ENCODE measurements around the gene ZFX. TPM values are rescaled to one million over a fixed set of nuclear protein-coding genes. Genes with fewer than 3 reads are reported as not detected.
A peak's percentile ranks its signal among the peaks of the same experiment; 100 is the strongest.

Gene ZFX
- total RNA-seq, 1 donor from 2014 or later = 35.7 TPM

DNA sequence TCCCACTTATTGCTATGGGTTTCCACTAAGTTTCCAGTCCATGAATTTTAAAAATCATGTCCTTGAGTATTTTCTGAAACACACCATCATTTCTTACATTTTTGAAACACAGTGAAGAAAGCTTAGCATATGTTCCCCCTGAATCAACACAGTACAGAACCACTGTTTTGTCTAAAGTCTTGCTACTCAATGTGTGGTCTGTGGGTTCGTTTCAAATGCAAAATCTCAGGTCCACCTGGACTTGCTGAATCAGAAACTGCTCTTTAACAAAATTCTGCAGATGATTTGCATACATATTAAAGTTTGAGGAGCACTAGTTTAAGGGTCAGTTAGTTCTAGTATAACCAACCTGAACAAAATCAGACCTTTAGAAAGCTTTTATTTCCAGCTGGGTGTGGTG lies 103.9 kb downstream of the ZFX start:
- Histone ChIP-seq H3K4me3 (ENCODE audit: insufficient read depth, low read depth, low read length) (no peak overlapping the region), H3K27ac (ENCODE audit: low read depth, low read length) (no peak overlapping the region), H3K79me2 (ENCODE audit: insufficient read depth, low read length) (no peaks in the 10 kb centered on the region), H2AFZ (ENCODE audit: low read depth, low read length) (no peak overlapping the region), H3K9me3 (ENCODE audit: insufficient read depth, low read depth, low read length) (no peaks in the 10 kb centered on the region), H3K27me3 (ENCODE audit: insufficient read depth, low read length) (no peaks in the 10 kb centered on the region), H3K9ac (ENCODE audit: low read length) (no peak overlapping the region), H3K4me2 (ENCODE audit: low read length) (no peak overlapping the region), H4K20me1 (ENCODE audit: insufficient read depth, low read length) (no peaks in the 10 kb centered on the region), H3K4me1 (ENCODE audit: insufficient read depth, low read length) (no peaks in the 10 kb centered on the region), H3K36me3 (ENCODE audit: insufficient read depth, low read length) (no peaks in the 10 kb centered on the region)
- Mint-ChIP-seq H3K36me3 (ENCODE audit: low read depth, unreplicated experiment) (no peaks in the 10 kb centered on the region), H3K27me3 (ENCODE audit: low read depth, unreplicated experiment) (no peaks in the 10 kb centered on the region), H3K4me1 (ENCODE audit: low read depth, unreplicated experiment) (no peaks in the 10 kb centered on the region), H3K9me3 (ENCODE audit: unreplicated experiment) (no peaks in the 10 kb centered on the region), H3K4me3 (ENCODE audit: unreplicated experiment) (no peak overlapping the region), H3K27ac (ENCODE audit: unreplicated experiment) (no peak overlapping the region)
- TF ChIP-seq, protein P1, sequence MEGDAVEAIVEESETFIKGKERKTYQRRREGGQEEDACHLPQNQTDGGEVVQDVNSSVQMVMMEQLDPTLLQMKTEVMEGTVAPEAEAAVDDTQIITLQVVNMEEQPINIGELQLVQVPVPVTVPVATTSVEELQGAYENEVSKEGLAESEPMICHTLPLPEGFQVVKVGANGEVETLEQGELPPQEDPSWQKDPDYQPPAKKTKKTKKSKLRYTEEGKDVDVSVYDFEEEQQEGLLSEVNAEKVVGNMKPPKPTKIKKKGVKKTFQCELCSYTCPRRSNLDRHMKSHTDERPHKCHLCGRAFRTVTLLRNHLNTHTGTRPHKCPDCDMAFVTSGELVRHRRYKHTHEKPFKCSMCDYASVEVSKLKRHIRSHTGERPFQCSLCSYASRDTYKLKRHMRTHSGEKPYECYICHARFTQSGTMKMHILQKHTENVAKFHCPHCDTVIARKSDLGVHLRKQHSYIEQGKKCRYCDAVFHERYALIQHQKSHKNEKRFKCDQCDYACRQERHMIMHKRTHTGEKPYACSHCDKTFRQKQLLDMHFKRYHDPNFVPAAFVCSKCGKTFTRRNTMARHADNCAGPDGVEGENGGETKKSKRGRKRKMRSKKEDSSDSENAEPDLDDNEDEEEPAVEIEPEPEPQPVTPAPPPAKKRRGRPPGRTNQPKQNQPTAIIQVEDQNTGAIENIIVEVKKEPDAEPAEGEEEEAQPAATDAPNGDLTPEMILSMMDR (IDR thresholded peaks at IDR 0.05; ENCODE audit: insufficient read depth, low read depth, low read length) = no peak
- TF ChIP-seq EZH2 (IDR thresholded peaks at IDR 0.05; ENCODE audit: insufficient read depth, low read length) = no peak
- FAIRE-seq (no peak), DNase-seq (ENCODE audit: low read depth) (no peak)

DNA sequence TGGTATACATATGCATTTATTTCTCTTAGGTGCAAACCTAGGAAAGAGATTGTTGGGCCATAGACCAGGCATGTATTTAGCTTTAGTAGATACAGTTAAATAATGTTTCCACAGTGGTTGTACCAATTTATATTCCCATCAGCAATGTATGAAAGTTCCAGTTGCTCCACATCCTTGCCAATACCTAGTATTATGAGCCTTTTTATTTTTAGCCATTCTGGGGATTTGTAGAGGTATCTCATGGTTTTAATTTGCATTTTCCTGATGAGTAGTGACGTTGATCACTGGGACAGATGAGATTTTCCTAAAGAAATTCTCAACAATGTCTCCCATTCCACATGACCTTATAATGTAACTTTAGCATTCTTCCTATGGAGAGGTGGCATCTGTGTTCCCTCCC lies 107.5 kb downstream of the ZFX start:
- Histone ChIP-seq H3K4me2 (ENCODE audit: low read length) (no peak overlapping the region), H3K9ac (ENCODE audit: low read length) (no peak overlapping the region), H4K20me1 (ENCODE audit: insufficient read depth, low read length) (no peaks in the 10 kb centered on the region), H3K9me3 (ENCODE audit: insufficient read depth, low read depth, low read length) (no peaks in the 10 kb centered on the region), H3K4me3 (ENCODE audit: insufficient read depth, low read depth, low read length) (no peak overlapping the region), H3K79me2 (ENCODE audit: insufficient read depth, low read length) (no peaks in the 10 kb centered on the region), H3K27me3 (ENCODE audit: insufficient read depth, low read length) (no peaks in the 10 kb centered on the region), H3K4me1 (ENCODE audit: insufficient read depth, low read length) (no peaks in the 10 kb centered on the region), H2AFZ (ENCODE audit: low read depth, low read length) (no peak overlapping the region), H3K27ac (ENCODE audit: low read depth, low read length) (no peak overlapping the region), H3K36me3 (ENCODE audit: insufficient read depth, low read length) (no peaks in the 10 kb centered on the region)
- Mint-ChIP-seq H3K4me1 (ENCODE audit: low read depth, unreplicated experiment) (no peaks in the 10 kb centered on the region), H3K4me3 (ENCODE audit: unreplicated experiment) (no peak overlapping the region), H3K27me3 (ENCODE audit: low read depth, unreplicated experiment) (peaks cover 2% of the 10 kb centered on the region), H3K36me3 (ENCODE audit: low read depth, unreplicated experiment) (no peaks in the 10 kb centered on the region), H3K9me3 (ENCODE audit: unreplicated experiment) (no peaks in the 10 kb centered on the region), H3K27ac (ENCODE audit: unreplicated experiment) (no peak overlapping the region)
- DNase-seq (ENCODE audit: low read depth) (no peak), FAIRE-seq (no peak)
- TF ChIP-seq EZH2 (IDR thresholded peaks at IDR 0.05; ENCODE audit: insufficient read depth, low read length) = no peak
- TF ChIP-seq, protein P1 (IDR thresholded peaks at IDR 0.05; ENCODE audit: insufficient read depth, low read depth, low read length) = no peak

DNA sequence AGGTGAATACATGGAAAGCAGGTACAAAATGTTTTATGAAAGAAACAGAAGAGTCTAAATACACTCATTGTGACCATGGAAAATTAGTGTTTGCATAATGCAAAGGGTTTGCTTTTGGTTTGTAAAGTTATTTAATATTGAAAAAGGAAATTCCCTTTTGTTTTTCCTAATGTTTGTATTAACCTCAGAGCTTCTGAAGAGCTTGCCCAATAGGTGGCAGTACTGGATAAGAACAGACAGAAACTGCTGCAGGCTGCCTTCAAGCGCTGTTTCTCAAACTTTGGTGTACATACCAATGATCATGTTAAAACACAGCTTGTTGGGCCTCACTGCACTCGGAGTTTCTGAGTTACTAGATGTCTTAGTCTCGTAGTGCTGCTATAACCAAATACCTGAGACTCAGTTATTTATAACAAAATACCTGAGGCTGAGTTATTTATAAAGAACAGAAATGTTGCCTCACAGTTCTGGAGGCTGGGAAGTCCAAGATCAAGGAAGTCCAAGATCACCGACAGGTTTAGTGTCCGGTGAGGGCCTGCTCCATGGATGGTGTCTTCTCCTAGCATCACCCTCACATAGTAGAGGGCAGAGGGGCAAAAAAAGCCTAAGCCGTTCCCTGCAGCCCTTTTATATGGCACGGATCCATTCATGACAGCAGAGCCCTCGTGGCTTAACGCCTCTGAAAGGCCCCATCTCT lies 110.2 kb downstream of the ZFX start:
- no peak for TF ChIP-seq EZH2 (IDR thresholded peaks at IDR 0.05; ENCODE audit: insufficient read depth, low read length)
- TF ChIP-seq, protein P1 (IDR thresholded peaks at IDR 0.05; ENCODE audit: insufficient read depth, low read depth, low read length) = peak; percentile 61
- Mint-ChIP-seq H3K36me3 (ENCODE audit: low read depth, unreplicated experiment) (no peaks in the 10 kb centered on the region), H3K27me3 (ENCODE audit: low read depth, unreplicated experiment) (peaks cover 6% of the 10 kb centered on the region), H3K27ac (ENCODE audit: unreplicated experiment) (no peak overlapping the region), H3K4me3 (ENCODE audit: unreplicated experiment) (no peak overlapping the region), H3K9me3 (ENCODE audit: unreplicated experiment) (peaks cover 3% of the 10 kb centered on the region), H3K4me1 (ENCODE audit: low read depth, unreplicated experiment) (no peaks in the 10 kb centered on the region)
- Histone ChIP-seq H4K20me1 (ENCODE audit: insufficient read depth, low read length) (no peaks in the 10 kb centered on the region), H3K4me1 (ENCODE audit: insufficient read depth, low read length) (peaks cover 4% of the 10 kb centered on the region), H3K79me2 (ENCODE audit: insufficient read depth, low read length) (no peaks in the 10 kb centered on the region), H3K9ac (ENCODE audit: low read length) (no peak overlapping the region), H3K4me3 (ENCODE audit: insufficient read depth, low read depth, low read length) (no peak overlapping the region), H3K9me3 (ENCODE audit: insufficient read depth, low read depth, low read length) (no peaks in the 10 kb centered on the region), H3K4me2 (ENCODE audit: low read length) (no peak overlapping the region), H3K27me3 (ENCODE audit: insufficient read depth, low read length) (no peaks in the 10 kb centered on the region), H3K27ac (ENCODE audit: low read depth, low read length) (no peak overlapping the region), H3K36me3 (ENCODE audit: insufficient read depth, low read length) (no peaks in the 10 kb centered on the region), H2AFZ (ENCODE audit: low read depth, low read length) (no peak overlapping the region)
- FAIRE-seq (peak; percentile 90), DNase-seq (ENCODE audit: low read depth) (peak; percentile 52)

All from astrocyte (in vitro differentiated cells and primary cell).